ENCODE results near the gene SPOCK1.

The SPOCK1 gene

GRCh38 chr5:137216976-137217598 is 282.0 kb downstream of the SPOCK1 start:
- no peak for DNase-seq

GRCh38 chr5:137215780-137216179 is 283.3 kb downstream of the SPOCK1 start:
- no peak for DNase-seq

- no peak for DNase-seq
Measured at GRCh38 chr5:137215261-137215660, 283.9 kb downstream of the SPOCK1 start.

- DNase-seq, result no peak
Measured at GRCh38 chr5:137214446-137215189, 284.5 kb downstream of the SPOCK1 start.

- DNase-seq, result no peak
Measured at GRCh38 chr5:137212471-137212870, 286.7 kb downstream of the SPOCK1 start.

- no peak for DNase-seq
Measured at GRCh38 chr5:137209232-137209809, 289.8 kb downstream of the SPOCK1 start.

- no peak for DNase-seq
Measured at GRCh38 chr5:137207023-137207760, 291.9 kb downstream of the SPOCK1 start.

- DNase-seq, result no peak
Measured at GRCh38 chr5:137206030-137206715, 293.0 kb downstream of the SPOCK1 start.

- no peak for DNase-seq
Measured at GRCh38 chr5:137205231-137206027, 293.7 kb downstream of the SPOCK1 start.

- DNase-seq, result no peak
Measured at GRCh38 chr5:137203011-137203632, 296.0 kb downstream of the SPOCK1 start.

GRCh38 chr5:137201876-137202275 is 297.2 kb downstream of the SPOCK1 start:
- DNase-seq, result no peak

- DNase-seq, result no peak
Measured at GRCh38 chr5:137200906-137201700, 298.0 kb downstream of the SPOCK1 start.

- no peak for DNase-seq
Measured at GRCh38 chr5:137199966-137200365, 299.2 kb downstream of the SPOCK1 start.

- DNase-seq, result no peak
Measured at GRCh38 chr5:137199201-137199600, 299.9 kb downstream of the SPOCK1 start.

GRCh38 chr5:137195483-137195882 is 303.6 kb downstream of the SPOCK1 start:
- no peak for DNase-seq

GRCh38 chr5:137194300-137194699 is 304.8 kb downstream of the SPOCK1 start:
- DNase-seq, result no peak

- DNase-seq, result no peak
Measured at GRCh38 chr5:137192293-137192743, 306.8 kb downstream of the SPOCK1 start.

GRCh38 chr5:137191179-137191578 is 307.9 kb downstream of the SPOCK1 start:
- DNase-seq, result no peak

- no peak for DNase-seq
Measured at GRCh38 chr5:137190441-137190840, 308.7 kb downstream of the SPOCK1 start.

- DNase-seq, result no peak
Measured at GRCh38 chr5:137190031-137190430, 309.1 kb downstream of the SPOCK1 start.

- no peak for DNase-seq
Measured at GRCh38 chr5:137188566-137188965, 310.6 kb downstream of the SPOCK1 start.
